Measurements from ENCODE around the gene MPHOSPH9.

Gene MPHOSPH9

GRCh38 chr12:123151457-123152454 lies 81.2 kb downstream of the MPHOSPH9 start:
- Histone ChIP-seq H3K9me3 (ENCODE audit: control insufficient read depth, insufficient read depth, low read length) (no peaks in the 10 kb centered on the region), H3K36me3 (ENCODE audit: control insufficient read depth, insufficient read depth, low read length) (no peaks in the 10 kb centered on the region), H3K9ac (ENCODE audit: low read depth, low read length) (no peak overlapping the region), H3K4me1 (ENCODE audit: control insufficient read depth, insufficient read depth, low read length) (peaks cover 13% of the 10 kb centered on the region), H3K4me3 (ENCODE audit: low read depth, low read length) (peak overlapping the region; percentile 52), H3K27me3 (ENCODE audit: control insufficient read depth, insufficient read depth, low read length) (peaks cover 23% of the 10 kb centered on the region)

- peak within 1 kb of the TSS; percentile 66 for H3K4me3 ChIP-seq (ENCODE audit: low read depth, low read length)
- H3K9me3 ChIP-seq (ENCODE audit: control insufficient read depth, insufficient read depth, low read length) = no peaks in the 10 kb centered on the region
- no peaks in the 10 kb centered on the region for H3K36me3 ChIP-seq (ENCODE audit: control insufficient read depth, insufficient read depth, low read length)
- peak within 1 kb of the TSS; percentile 54 for H3K9ac ChIP-seq (ENCODE audit: low read depth, low read length)
- peaks cover 13% of the 10 kb centered on the region for H3K4me1 ChIP-seq (ENCODE audit: control insufficient read depth, insufficient read depth, low read length)
- H3K27me3 ChIP-seq (ENCODE audit: control insufficient read depth, insufficient read depth, low read length) = peaks cover 23% of the 10 kb centered on the region
Measured at GRCh38 chr12:123150744-123151456, 82.0 kb downstream of the MPHOSPH9 start, which contains the start of gene PITPNM2. Gene PITPNM2 (minus strand): TSS chr12:123151090. CDS start chr12:123034590, 116,500 bp downstream.

GRCh38 chr12:123150275-123150743 lies 82.6 kb downstream of the MPHOSPH9 start:
- H3K36me3 ChIP-seq (ENCODE audit: control insufficient read depth, insufficient read depth, low read length) = no peaks in the 10 kb centered on the region
- H3K27me3 ChIP-seq (ENCODE audit: control insufficient read depth, insufficient read depth, low read length) = peaks cover 23% of the 10 kb centered on the region
- H3K4me1 ChIP-seq (ENCODE audit: control insufficient read depth, insufficient read depth, low read length) = peaks cover 13% of the 10 kb centered on the region
- H3K9me3 ChIP-seq (ENCODE audit: control insufficient read depth, insufficient read depth, low read length) = no peaks in the 10 kb centered on the region
- H3K9ac ChIP-seq (ENCODE audit: low read depth, low read length) = peak overlapping the region; percentile 54
- peak overlapping the region; percentile 66 for H3K4me3 ChIP-seq (ENCODE audit: low read depth, low read length)

GRCh38 chr12:123149501-123150274 lies 83.3 kb downstream of the MPHOSPH9 start:
- H3K36me3 ChIP-seq (ENCODE audit: control insufficient read depth, insufficient read depth, low read length) = no peaks in the 10 kb centered on the region
- peak overlapping the region; percentile 66 for H3K4me3 ChIP-seq (ENCODE audit: low read depth, low read length)
- H3K9me3 ChIP-seq (ENCODE audit: control insufficient read depth, insufficient read depth, low read length) = no peaks in the 10 kb centered on the region

GRCh38 chr12:123149088-123149487 lies 83.9 kb downstream of the MPHOSPH9 start:
- Histone ChIP-seq H3K27me3 (ENCODE audit: control insufficient read depth, insufficient read depth, low read length) (peaks cover 23% of the 10 kb centered on the region), H3K36me3 (ENCODE audit: control insufficient read depth, insufficient read depth, low read length) (no peaks in the 10 kb centered on the region), H3K9me3 (ENCODE audit: control insufficient read depth, insufficient read depth, low read length) (no peaks in the 10 kb centered on the region), H3K4me3 (ENCODE audit: low read depth, low read length) (peak overlapping the region; percentile 66), H3K9ac (ENCODE audit: low read depth, low read length) (no peak overlapping the region), H3K4me1 (ENCODE audit: control insufficient read depth, insufficient read depth, low read length) (peaks cover 7% of the 10 kb centered on the region)

More at GRCh38 chr12:123149501-123150274, 83.3 kb downstream of the MPHOSPH9 start:
- Histone ChIP-seq H3K27me3 (ENCODE audit: control insufficient read depth, insufficient read depth, low read length) (peaks cover 23% of the 10 kb centered on the region), H3K9ac (ENCODE audit: low read depth, low read length) (no peak overlapping the region), H3K4me1 (ENCODE audit: control insufficient read depth, insufficient read depth, low read length) (peaks cover 13% of the 10 kb centered on the region)

- Histone ChIP-seq H3K27me3 (ENCODE audit: control insufficient read depth, insufficient read depth, low read length) (peaks cover 23% of the 10 kb centered on the region), H3K9me3 (ENCODE audit: control insufficient read depth, insufficient read depth, low read length) (no peaks in the 10 kb centered on the region), H3K36me3 (ENCODE audit: control insufficient read depth, insufficient read depth, low read length) (no peaks in the 10 kb centered on the region), H3K4me3 (ENCODE audit: low read depth, low read length) (no peak overlapping the region), H3K9ac (ENCODE audit: low read depth, low read length) (no peak overlapping the region), H3K4me1 (ENCODE audit: control insufficient read depth, insufficient read depth, low read length) (peaks cover 4% of the 10 kb centered on the region)
Measured at GRCh38 chr12:123148655-123149054, 84.3 kb downstream of the MPHOSPH9 start.

GRCh38 chr12:123148223-123148622 lies 84.7 kb downstream of the MPHOSPH9 start:
- no peaks in the 10 kb centered on the region for H3K36me3 ChIP-seq (ENCODE audit: control insufficient read depth, insufficient read depth, low read length)
- H3K9ac ChIP-seq (ENCODE audit: low read depth, low read length) = no peak overlapping the region
- no peak overlapping the region for H3K4me3 ChIP-seq (ENCODE audit: low read depth, low read length)
- H3K4me1 ChIP-seq (ENCODE audit: control insufficient read depth, insufficient read depth, low read length) = peaks cover 6% of the 10 kb centered on the region
- peaks cover 23% of the 10 kb centered on the region for H3K27me3 ChIP-seq (ENCODE audit: control insufficient read depth, insufficient read depth, low read length)
- no peaks in the 10 kb centered on the region for H3K9me3 ChIP-seq (ENCODE audit: control insufficient read depth, insufficient read depth, low read length)

- Histone ChIP-seq H3K9ac (ENCODE audit: low read depth, low read length) (no peak overlapping the region), H3K36me3 (ENCODE audit: control insufficient read depth, insufficient read depth, low read length) (no peaks in the 10 kb centered on the region), H3K4me1 (ENCODE audit: control insufficient read depth, insufficient read depth, low read length) (peaks cover 13% of the 10 kb centered on the region), H3K27me3 (ENCODE audit: control insufficient read depth, insufficient read depth, low read length) (peaks cover 19% of the 10 kb centered on the region), H3K9me3 (ENCODE audit: control insufficient read depth, insufficient read depth, low read length) (no peaks in the 10 kb centered on the region), H3K4me3 (ENCODE audit: low read depth, low read length) (no peak overlapping the region)
Measured at GRCh38 chr12:123145211-123145610, 87.7 kb downstream of the MPHOSPH9 start.

GRCh38 chr12:123143736-123144461 lies 89.0 kb downstream of the MPHOSPH9 start:
- Histone ChIP-seq H3K36me3 (ENCODE audit: control insufficient read depth, insufficient read depth, low read length) (no peaks in the 10 kb centered on the region), H3K27me3 (ENCODE audit: control insufficient read depth, insufficient read depth, low read length) (peaks cover 8% of the 10 kb centered on the region), H3K9me3 (ENCODE audit: control insufficient read depth, insufficient read depth, low read length) (no peaks in the 10 kb centered on the region), H3K4me3 (ENCODE audit: low read depth, low read length) (no peak overlapping the region), H3K4me1 (ENCODE audit: control insufficient read depth, insufficient read depth, low read length) (peaks cover 15% of the 10 kb centered on the region), H3K9ac (ENCODE audit: low read depth, low read length) (no peak overlapping the region)

- Histone ChIP-seq H3K9me3 (ENCODE audit: control insufficient read depth, insufficient read depth, low read length) (no peaks in the 10 kb centered on the region), H3K4me1 (ENCODE audit: control insufficient read depth, insufficient read depth, low read length) (peaks cover 15% of the 10 kb centered on the region), H3K27me3 (ENCODE audit: control insufficient read depth, insufficient read depth, low read length) (peaks cover under 1% of the 10 kb centered on the region), H3K9ac (ENCODE audit: low read depth, low read length) (no peak overlapping the region), H3K4me3 (ENCODE audit: low read depth, low read length) (no peak overlapping the region), H3K36me3 (ENCODE audit: control insufficient read depth, insufficient read depth, low read length) (no peaks in the 10 kb centered on the region)
Measured at GRCh38 chr12:123142921-123143735, 89.8 kb downstream of the MPHOSPH9 start.

Measured in iPS-15b (cell line).